ENCODE data around the gene SH2D1A.
"Not testable (repeated sequence)": the region's sequence is repeated elsewhere in the genome, so short reads cannot be mapped to it uniquely, and the experiment has no call there.

Gene SH2D1A

DNA sequence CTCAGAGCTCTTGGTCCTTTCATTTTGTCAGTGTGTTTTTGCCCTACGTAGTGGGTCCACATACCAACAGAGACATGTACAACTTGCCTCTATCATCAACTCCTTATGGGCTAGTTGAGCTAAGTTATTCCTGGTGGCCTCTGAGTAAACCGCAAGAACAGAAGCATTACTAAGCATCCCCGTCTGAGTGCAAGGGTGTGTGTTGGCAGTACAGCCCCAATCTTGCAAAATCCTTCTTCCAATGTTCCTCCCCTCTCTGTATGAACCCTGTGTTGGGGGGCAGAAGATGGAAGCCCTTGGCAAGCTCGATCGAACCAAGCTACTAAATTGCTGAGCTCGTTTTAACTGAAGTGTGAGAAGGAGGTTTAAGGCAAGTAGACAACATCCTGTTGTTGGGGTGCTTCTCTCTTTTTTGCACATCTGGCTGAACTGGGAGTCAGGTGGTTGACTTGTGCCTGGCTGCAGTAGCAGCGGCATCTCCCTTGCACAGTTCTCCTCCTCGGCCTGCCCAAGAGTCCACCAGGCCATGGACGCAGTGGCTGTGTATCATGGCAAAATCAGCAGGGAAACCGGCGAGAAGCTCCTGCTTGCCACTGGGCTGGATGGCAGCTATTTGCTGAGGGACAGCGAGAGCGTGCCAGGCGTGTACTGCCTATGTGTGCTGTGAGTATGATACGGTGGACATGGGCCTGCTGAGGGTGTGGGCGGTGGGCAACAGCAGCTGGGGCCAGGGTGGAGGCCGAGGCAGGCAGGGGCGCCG lies at the start of gene SH2D1A:
TSS of gene SH2D1A (plus strand) at position 447 of the 760 bp plus-strand sequence. CDS start at position 527, 80 bp downstream.
- DNase-seq (ENCODE audit: low read depth), result no peak

DNA sequence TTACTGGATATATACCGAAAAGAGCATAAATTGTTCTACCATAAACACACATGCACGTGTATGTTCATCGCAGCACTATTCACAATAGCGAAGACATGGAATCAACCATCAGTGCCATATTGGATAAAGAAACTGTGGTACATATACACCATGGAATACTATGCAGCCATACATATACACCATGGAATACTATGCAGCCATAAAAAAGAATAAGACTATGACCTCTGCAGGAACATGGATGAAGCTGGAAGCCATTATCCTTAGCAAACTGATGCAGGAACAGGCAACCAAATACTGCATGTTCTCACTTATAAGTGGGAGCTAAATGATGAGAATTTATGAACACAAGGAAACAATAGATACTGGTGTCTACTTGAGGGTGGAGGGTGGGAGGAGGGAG lies 47.0 kb upstream of the SH2D1A start:
- not testable (repeated sequence) for DNase-seq (ENCODE audit: low read depth)

DNA sequence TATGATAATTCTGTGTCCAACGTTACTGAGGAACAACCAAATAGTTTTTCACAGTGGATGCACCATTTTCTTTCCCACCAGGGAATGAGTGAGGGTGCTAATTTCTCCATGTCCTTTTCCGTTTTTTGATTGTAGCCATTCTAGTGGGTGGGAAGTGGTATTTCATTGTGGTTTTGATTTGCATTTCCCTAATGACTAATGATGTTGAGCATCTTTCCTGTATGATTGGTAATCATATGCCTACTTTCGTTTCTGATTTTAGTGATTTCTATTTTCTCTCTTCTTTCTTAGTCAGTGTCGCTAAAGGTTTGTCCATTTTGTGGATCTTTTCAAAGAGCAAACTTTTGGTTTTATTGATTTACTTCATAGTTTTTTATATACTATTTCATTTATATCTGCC lies 46.0 kb upstream of the SH2D1A start:
- no peak for DNase-seq (ENCODE audit: low read depth)

DNA sequence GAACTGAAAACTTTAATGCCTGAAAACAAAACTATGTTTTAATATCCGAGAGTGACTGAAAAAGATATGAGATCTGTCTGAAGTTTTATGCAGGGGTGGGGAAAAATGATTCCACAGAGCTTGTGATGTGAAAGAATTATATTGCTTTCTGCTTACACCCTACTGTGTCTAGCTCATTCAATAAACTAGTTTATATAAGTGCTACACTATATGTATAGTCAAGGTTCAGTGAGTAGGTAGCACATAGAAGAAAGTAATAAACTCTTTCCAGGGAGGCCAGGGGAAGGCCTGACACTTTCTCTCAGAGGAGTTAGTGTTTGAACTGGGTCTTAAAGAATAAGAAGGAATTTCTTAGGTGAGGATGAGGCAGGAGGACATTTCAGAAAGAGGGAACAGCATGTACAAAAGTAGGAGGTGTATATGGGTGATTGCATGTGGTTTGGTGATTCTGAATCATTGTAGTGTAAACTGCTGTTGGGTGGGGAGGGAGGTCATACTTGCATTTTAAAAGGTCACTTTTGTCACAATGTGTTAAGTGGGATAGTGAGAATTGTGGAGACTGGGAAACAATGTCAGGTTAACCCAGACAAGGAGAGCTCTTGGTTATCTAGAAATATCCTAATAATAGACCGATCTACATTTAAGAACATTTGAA lies 39.0 kb upstream of the SH2D1A start:
- no peak for DNase-seq (ENCODE audit: low read depth)

DNA sequence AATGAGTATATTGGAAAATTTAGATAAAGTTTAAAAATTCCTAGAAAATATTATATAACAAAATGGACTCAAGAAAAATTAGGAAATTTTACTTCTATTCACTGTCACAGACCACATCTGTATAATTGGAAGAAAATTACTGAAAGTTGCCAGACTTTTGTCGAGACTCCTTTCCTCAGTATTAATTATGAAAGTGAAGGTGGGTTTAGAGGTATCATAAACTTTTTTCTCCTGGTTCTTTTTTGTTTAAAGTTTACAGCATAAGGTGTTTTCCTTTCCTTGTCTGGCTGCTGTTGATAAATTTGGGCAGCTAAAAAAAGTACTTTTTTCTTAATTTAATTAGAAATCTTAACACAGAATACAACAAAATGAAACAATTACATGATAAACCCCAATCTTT lies 20.6 kb upstream of the SH2D1A start:
- no peak for DNase-seq (ENCODE audit: low read depth)

DNA sequence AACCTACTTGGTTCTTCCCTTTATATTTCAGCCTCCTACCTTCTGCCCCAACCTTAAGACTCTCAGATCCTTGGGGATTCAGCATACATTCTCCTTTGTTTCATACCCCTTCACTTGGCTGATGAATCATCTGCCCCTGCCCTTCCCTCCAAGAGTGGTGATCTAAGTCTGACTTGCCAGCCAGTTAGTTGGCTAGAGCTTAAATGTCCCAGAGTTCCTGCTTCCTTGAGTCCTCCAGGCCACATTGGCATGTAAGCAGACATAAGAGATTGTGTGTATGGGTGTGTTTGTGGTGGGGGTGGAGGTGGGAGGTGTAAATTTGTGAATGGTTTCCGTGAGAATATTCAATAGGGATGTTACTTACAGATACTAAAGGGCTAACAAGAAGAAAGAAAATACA lies 17.6 kb upstream of the SH2D1A start:
- DNase-seq (ENCODE audit: low read depth), result peak; percentile 3

DNA sequence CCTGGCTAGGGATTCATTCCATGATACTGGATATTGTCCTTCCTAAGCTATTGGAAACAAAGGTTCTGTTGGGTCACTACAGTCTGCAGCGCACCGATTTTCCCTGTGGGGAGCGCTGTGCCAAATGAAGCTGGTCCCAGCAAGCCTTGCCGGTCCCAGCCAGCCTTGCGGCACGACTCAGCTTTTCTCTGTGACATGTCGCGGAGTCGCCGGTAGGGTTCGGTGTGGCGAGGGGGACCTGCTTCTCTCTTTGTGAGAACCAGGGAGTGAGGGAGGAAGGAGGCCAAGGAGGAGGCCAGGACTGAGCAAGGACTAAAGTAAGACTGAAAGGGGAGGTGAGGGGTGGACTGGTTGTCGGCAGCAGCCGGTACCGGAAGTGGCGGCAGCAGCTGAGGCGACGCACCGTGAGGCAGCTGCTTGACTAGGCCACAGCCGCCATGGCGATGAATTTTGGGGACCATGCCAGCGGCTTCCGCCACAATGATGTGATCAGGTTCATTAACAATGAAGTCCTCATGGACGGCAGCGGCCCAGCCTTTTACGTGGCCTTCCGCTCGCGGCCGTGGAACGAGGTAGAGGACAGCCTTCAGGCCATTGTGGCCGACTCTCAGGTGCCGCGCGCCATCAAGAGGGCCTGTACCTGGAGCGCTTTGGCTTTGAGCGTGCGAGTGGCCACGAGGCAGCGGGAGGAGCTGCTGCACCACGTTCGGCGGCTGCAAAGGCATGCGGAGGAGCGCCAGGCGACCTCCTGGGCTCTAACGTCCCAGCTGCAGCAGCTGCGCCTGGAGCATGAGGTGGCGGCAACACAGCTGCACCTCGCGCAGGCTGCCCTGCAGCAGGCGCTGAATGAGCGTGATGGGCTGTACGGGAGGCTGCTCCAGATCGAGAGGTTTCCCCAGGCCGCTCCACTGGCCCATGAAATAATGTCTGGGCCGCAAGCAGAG lies 13.6 kb upstream of the SH2D1A start, which contains the start of gene TEX13D:
TSS of gene TEX13D (plus strand) at position 180 of the 944 bp plus-strand sequence. CDS start at position 438, 258 bp downstream.
- no peak for DNase-seq (ENCODE audit: low read depth)

DNA sequence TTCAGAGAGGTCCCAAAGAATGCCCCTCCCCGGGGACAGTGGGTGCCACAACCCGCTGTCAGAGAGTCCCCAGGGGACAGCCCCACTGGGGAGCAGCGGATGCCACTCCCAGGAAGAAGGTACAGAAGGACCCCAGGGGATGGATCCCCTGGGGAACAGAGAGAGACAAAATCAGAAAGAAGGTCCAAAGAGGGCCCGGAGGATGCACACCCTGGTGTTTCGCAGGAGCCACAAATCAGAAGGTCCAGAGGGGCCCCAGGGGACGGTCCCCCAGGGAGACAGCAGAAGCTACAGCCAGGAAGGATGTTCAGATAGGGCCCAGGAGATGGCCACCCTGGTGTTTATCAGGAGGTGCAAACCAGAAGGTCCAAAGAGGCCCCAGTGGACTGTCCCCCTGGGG lies 12.5 kb upstream of the SH2D1A start:
- DNase-seq (ENCODE audit: low read depth), result no peak

DNA sequence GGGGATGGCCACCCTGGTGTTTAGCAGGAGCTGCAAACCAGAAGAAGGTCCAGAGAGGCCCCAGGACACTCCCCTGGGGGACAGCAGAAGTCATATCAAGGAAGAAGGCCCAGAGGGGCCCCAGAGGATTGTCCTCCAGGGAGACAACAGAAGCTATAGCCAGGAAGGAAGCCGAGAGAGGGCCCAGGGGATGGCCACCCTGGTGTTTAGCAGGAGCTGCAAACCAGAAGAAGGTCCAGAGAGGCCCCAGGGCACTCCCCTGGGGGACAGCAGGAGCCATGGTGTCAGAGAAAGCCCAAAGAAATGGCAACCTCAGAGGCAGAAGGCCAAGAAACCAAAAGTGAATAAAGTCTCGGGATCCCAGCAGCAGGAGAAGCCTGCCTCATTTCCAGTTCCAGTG lies 11.8 kb upstream of the SH2D1A start:
- DNase-seq (ENCODE audit: low read depth), result not testable (repeated sequence)

DNA sequence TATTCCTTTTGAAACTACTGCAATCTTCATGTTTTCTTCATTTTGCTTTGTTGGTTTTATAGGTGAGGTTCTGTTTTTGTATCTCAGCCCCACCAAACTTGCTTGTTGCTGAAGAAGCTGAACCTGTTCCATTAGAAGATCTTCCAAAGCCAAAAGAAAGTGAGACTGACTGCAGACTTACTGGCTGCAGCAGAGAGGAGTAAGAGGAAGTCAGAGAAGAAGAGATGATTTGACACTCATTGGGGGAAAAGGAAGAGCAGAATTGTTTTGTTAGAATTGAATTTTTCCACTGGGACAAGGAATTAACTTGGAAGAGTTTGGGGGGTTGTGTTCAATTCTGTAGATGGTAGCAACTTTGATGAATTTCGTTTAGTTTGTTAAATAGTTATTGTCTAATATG lies 10.8 kb upstream of the SH2D1A start:
- no peak for DNase-seq (ENCODE audit: low read depth)

DNA sequence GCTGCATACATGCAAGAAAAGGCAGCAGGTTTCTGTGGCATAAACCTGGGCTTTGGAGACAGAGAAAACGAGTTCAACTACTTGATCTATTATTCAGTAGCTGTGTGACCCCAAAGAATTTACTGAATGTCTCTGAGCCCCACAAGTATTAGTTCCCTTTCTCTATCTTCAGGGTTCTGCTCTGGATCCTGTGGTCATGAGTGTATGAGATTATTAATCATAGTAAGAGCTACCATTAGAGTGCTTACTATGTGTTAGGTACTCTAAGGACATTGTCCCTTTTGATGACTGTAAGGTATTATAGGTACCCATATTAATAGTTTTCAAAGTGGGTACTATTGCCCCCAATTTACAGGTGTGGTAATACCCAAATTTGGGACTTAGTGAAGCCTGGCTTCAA lies 8.4 kb upstream of the SH2D1A start:
- DNase-seq (ENCODE audit: low read depth), result no peak

DNA sequence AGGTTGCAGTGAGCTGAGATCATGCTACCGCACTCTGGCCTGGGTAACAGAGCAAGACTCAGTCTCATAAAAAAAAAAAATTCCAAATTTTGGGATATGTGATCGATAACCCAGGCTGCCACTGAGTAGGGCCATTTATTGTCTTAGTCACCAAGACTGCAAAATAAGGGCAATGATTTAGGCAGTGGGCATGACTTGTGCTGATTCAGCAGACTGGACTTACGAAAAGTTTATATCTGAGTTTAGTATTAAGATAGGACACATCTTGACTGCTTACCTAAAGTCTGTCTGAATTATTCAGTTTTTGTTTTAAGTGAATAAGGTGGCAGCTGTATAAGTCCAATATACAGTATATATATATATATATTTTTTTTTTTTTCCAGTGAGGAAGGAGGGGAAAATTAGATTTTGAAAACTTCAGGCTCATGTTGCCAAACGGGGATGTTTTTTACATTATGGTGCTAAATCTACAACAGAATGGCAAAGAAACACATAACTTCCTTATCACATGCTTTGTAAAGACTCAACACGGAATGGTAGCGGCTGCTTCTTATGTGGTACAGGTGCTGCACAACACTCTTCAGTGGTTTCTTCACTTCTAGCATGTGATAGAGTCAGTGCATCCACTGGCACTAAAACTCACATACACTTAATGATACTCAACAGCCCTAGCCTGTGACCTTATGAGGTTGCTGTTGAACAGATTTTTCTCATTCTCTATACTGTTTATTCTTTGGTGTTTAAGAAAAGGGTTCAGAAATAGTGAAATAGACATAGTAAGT lies 7.4 kb upstream of the SH2D1A start:
- no peak for DNase-seq (ENCODE audit: low read depth)

DNA sequence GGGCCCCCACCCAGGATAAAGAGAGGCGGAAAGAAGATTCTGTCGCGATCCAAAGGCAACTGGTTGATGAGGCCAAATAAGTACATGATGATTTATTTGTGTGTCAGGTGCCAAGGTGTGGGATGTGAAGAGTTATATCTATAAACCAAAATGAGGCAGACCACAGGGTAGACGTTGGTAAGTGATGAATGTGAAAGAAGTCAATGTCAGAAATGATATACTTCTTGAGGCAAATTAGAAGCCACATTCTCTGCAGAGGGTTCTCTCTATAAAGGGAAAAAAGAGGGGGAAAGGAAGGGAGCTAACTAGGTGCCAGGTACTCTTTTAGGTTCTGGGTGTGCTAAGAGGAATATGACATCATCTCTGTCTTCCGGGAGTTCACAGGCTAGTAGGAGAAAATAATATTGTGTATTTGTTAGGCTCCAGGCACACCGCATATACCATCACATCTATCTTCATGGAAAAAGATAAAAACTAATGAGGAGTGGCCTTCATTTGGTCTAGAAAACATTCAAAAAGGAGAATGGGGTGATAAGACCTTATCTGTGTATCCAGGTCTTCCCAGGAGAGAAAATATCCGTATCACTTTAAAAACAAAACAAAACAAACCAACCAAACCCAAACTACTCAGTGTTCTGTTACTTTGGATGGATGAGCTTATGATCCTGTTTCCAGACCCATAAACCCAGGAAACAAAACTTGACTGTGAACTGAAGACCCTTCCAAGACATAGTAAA lies 4.8 kb upstream of the SH2D1A start:
- no peak for DNase-seq (ENCODE audit: low read depth)

DNA sequence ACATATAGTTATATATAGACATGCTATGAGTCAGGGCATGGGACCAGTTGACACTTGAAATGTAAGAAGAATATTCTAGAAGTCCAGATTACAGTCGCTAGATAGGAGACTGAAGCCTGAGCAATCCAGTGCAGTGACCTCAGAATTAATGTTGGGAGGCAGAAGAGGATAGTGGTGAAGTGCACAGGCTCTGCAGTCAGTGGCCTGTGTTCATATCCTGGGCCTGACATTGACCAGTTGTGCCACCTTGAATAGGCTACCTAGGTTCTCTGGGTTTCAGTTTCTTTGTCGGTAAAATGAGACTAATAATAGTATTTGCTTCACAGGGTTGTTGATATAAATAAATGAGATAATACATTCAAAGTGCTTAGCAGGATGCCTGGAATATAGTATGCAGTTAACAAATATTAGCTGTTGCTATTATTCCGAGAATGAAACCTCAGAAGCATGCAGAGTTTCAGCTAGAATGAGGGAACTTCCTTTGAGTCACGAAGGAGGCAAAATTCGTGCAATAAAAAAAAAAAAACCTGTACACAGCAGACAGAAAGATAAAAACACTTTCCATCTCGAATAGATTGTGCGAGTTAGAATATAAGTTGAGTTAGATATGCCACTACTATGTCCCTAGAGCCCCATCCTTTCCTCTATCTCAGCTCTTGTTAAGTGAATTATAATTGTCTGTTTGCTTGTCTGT lies 4.0 kb upstream of the SH2D1A start:
- DNase-seq (ENCODE audit: low read depth), result no peak

DNA sequence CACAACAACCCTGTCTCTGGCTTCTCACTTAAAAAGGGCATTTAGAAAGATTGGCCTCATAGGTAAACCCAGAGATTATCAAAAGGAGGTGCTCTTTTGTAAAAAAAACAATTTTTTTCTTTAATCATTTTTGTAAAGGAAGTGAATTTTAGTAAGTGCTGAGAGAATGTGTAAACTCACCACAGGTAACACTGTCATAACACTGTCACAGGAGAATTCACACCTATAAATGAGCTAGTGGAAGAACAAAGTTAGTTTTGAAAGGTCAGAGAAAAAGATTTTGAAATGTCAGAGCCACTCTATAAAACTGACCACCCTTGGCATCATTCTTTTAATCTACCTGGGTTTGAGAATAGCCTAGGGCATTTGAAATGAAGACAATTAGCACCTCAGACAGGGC lies 3.3 kb upstream of the SH2D1A start:
- no peak for DNase-seq (ENCODE audit: low read depth)

DNA sequence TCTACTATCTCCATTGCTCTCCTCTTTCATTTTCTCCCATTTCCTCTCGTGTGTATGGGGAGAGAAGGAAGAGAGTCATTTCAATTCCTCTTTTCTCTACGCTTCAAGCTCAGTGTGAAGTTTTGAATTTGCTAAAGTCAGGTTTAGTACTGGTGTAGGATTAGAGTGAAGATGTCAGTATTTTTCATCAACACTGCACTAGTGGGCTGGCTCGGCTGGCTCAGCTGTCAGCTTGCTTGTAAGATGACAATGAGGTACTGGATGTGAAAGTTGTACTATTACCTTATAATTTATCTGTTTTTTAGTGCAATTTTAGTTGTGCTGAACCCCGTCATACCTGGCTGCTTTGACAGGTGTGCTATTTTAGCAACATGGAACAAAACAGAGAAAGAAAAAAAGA lies 2.1 kb upstream of the SH2D1A start:
- DNase-seq (ENCODE audit: low read depth), result no peak

DNA sequence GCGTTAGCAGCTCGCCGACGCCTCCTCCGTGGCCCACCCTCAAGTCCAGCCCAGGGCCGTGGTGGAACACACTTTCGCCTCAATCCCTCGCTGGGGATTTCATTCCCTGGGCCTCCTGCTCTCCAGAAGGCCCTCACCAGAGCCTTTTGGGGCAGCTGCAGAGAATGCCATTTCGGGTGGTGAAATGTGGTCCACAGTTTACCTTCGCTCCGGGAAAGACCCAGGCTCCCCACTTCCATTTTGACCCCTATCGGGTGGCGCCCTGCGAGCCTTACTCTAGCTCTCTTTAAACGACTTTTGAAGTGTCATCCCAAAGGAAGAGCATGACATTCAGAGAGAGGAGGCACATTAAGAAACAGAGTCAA lies 496 bp downstream of the SH2D1A start:
- no peak for DNase-seq (ENCODE audit: low read depth)

DNA sequence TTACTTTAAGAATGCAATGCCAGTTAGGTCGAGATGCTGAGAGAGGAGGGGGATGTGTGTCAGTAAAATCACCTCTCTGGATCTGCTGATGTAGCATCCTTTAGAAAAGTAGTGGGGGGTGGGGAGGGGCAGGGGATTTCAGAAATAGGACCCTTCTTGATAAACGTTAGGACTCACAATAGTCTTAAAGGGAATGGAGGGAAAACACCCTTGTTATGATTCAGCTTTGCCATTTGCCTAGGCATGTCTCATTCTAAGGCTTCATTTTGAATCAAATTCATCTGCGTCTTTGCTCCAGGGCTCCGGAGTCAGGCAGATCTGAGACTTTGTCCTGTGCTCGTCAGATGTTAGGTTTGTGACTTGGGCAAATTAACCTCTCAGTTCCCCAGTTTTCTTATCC lies 879 bp downstream of the SH2D1A start:
- no peak for DNase-seq (ENCODE audit: low read depth)

DNA sequence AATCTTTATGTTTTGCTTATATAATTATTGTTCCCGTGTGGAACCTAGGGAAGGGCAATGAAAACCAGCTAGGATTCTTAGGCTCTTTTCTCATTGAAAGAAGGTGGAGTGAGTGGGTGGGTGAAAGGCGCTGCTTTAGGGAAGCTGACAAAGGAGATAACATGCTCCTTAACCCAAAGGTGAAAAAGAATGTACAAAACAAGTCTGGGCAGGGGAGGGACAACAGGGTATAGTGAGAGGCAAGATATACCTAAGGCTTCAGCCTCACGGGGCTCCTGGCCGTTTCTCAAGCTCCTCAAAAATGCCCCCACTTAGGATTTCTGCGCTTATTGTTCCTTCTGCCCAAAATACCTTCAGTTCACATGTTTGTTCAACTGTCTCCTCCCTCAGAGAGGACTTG lies 1.8 kb downstream of the SH2D1A start:
- no peak for DNase-seq (ENCODE audit: low read depth)

DNA sequence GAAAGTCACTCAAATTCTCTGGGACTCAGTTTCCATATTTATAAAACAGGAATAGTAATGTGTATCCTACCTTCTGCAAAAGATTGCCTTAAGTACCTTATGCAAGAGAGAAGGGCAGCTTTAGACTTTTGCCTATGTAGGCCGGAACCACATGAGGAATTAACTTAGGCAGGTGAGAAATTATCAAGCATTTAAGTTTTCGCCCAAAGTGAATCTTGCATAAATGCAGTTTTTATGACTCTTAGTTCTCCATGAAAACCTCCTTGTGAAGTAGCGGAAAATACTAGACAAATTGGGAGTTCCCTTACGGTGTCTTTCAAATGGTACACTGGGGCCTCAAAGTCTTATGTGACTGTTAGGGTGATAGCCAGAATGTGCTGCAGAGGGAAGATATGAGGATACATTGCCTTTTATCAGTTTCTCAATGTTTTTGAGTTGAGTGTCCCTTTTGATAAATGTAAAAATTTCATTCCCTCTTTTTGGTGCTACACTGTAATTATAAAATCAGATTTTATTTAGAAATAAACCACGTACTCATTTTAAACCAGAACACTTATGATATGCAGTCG lies 2.6 kb downstream of the SH2D1A start:
- no peak for DNase-seq (ENCODE audit: low read depth)
